ENCODE data around the gene COPS8.

COPS8 gene

DNA sequence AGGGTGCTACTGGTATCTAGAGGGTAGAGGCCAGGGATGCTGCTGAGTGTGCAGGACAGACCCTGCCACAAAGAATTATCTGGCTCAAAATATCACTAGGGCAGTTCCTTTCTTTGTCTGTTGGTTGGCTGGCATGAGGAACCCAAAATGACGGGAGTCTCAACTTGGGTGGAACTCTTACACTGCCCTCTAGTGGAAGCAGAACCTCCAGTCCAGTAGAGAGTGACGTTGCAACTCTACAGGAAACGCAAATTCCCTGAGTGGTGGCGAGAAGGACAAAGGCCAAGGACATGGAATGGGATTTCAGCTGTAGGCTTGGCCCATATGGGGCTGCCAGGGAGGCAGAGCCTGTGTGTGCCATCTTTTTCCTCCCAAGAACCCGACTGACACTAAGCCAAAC is 47.1 kb downstream of the COPS8 start:
- no peak for DNase-seq

DNA sequence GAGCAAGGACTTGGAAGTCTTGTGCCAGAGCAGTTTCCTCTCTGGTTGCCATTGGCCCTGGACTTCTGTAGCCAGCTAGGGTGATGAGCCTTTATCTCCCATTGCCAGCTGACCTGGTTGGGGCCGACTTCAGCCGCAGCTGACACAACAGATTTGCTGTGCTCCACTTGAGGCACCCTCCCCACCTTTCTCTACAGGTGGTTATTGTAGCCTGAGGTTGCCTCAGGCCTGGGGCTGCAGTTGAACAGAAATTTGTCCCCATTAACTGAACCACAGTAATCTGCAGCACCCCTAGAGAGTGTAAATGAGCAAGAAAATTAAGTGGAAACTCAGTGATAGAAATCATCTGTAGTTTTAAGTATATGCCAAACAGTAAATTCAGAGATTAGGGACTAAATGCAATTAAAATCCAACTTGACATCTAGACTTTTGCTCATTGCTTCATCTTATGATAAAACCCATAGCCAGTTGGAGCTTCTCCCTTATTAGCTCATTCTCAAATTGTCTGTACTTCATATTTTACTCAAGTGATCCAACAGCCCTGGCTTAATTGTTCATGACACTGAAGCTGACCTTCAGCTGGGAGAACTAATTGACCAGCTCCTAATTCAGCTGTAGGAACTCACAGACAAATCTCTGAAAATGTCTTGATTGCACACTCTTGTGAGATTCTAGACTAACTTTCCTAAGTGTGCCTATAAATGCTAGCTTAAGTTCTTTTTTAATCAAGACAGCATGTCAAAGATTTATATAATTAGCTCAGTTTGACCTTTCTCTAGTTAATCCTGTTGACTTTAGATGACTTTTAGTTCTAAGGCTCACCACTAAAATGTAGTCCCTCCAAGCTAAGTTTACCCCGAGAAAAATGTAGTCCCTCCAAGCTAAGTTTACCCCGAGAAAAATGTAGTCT is 48.9 kb downstream of the COPS8 start:
- DNase-seq = no peak

DNA sequence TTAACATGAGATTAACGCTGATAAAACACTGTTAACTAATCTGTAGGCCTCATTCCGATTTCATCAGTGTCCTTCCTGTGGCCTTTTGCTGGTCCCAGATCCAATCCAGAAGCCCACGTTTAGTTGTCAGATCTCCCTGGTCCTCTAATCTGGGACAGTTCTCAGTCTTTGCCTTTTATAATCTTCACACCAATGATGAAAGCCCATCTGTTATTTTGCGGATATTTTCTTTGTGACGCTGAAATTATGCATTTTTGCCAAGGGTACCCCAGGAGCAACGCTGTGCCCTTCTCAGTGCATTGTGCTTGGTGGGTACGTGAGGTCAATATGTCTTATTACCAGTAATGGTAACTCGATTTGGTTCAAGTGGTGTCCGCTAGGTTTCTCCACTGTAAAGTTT is 51.1 kb downstream of the COPS8 start:
- no peak for DNase-seq

DNA sequence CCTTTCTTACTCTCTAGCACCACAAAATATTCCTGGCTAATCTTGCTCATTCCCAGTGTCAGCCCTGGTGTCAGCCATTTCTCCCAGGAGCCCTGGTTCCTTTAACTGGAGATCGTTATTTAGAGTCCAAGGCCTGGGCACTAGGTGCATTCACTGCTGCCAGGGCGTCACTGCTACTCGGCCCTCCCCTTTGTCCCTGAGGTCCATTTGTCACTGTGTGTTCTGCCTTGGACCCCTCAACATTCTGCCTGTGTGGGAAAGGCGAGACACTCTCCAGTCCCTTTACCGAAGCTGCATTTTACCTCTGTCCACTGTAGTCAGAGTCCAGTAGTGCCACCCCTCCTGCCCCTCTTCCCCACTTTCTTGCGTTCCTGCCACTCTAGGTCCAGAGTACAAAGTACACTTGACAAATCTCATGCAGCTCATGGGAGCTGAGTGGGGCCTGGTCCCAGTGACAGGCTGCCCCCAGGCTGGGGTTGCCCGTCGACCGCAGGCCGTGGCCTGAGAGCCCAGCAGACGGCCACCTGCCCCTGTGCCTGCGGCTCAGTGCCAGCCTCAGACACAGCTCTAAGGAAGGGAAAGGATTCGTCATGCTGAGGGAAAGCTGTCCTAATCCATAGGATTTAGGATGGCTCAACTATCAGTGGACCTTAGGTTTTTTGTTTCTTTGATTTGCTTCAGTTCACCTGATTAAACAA is 52.1 kb downstream of the COPS8 start:
- DNase-seq = no peak

DNA sequence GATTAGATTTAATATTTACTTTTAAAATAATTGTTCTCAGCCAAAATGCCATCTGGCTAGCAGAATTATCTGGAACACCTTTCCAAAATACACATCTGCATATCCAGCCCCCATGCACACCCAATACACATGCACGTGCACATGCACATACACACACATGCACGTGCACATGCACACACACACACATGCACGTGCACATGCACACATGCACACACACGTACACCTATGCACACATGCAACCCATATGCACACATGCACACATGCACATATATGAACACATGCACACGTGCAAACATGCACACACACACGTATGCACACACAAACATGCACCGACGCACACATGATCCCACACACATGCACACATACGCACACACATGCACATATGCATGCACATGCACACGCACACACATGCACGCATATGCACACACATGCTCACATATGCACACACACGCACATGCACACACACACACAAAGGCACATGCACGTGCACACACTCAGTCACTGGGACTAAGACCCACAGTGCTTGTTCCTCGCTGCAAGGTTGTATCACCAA is 53.5 kb downstream of the COPS8 start:
- no peak for DNase-seq

DNA sequence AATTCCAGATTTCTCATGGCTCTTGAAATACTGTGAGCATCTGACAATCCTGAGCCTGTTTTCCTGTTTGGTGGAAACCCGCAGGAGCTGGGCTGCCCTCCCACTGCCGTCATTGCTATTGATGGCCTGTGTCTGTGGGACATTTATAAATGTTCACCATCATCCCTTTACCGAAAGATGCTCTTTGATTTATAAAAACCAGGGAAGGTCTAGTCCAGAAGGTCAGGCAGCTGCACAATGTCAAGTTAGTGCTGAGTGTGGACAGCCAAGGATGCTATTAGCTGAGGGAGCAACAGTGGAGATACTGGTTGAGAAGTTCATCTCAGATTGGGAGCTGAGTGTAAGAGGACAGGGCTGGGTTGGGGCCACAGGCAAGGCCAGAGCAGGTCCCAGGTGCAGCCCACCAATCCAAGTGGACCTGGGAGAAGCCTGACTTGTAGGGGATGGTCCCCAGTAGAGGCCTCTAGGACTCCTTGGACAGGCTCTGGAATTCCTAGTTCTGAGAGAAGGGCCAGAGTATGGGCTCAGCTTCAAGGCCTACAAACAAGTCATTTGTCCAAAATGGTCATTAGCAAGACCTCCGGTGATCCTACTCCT is 55.1 kb downstream of the COPS8 start:
- DNase-seq = no peak

DNA sequence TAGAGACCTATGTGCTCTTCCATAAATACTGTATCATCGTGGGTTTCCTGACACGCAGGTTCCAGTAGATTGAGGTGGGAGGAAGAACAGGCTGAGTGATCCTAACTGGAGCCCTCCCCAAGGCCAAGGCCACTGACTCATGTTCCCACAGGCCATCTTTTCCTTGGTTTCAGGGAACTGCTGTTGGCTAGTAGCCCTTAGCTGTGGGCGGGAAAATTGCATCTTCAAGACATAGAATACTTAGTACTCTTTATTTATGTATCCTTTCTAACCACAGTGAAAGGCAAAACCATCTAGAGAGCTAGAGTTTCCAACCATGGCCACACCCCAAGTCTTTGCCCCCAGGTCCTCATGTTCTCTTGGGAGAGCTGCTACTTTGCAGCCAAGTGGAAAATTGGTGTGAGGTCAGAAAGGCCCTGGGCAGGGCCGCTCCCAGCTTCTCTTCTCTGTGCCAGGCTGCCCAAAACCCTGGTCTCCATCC is 55.9 kb downstream of the COPS8 start:
- no peak for DNase-seq

DNA sequence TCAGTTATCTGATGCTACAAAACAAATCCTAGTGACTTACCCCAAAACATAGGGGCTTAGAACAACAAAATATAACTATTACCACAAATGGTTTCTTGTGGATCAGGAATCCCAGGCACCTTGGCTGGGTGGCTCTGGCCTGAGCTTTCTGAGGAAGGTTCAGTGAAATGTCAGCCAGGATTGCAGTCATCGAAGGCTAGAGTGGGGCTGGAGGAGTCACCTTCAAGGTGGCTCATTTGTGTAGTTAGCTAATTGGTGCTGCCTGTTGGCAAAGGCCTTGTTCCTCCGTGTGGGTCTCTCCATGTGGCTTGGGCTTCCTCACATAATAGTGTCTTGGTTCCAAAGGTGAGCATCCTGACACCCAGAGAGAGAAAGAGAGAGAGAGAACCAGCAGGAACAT is 57.4 kb downstream of the COPS8 start:
- no peak for DNase-seq

DNA sequence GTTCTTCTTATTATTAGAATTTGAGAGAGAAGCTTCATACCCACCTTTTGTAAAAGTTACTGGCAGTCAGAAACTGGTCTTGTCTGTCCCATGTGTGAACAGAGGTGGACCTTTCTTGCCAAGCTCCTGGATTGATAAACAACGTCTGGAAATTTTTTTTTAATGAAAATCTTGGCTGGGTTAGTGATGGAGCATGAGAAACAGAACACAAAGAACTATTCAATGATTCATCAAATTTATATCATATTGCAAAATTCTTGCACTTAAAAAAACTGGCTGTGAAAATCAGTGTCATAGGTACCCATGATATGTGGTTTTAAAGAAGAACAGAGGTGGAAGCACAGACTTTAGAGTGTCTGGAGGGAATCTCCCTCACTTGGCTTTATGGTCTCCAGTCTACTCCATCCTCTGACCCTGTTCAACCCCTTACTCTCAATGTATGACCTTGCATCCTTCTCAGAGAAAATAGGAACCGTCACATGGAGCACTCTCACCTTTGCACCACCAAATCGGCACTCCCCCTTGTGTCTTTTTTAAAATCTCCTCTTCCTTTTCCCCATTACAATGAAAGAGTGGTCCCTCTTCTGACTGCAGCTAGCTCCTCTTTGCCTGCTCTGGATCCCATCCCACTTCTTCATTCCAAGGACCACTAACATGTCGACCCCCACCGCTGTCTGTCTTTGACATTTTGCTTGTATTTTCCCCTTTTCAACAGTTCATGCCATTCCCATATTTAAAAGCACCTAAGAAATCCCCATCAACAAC is 58.2 kb downstream of the COPS8 start:
- DNase-seq = no peak

DNA sequence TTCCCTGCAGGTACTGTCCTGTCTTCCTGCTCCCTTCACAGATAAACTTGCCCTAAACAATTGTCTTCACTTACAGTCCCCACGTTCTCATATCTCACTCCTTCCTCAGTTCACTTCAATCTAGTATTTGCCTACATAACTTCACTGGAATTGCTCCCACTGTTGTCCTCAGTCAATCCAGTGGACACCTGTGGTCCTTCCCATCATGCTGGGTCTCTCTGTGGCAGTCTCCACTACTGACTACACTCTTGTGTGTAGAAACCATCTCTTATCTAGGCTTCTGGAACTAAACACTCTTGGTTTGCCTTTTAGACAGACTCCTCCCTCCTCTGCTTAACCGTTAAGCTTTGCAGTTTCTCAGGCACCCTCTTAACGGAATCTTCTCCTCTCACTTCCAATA is 58.8 kb downstream of the COPS8 start:
- DNase-seq = no peak

DNA sequence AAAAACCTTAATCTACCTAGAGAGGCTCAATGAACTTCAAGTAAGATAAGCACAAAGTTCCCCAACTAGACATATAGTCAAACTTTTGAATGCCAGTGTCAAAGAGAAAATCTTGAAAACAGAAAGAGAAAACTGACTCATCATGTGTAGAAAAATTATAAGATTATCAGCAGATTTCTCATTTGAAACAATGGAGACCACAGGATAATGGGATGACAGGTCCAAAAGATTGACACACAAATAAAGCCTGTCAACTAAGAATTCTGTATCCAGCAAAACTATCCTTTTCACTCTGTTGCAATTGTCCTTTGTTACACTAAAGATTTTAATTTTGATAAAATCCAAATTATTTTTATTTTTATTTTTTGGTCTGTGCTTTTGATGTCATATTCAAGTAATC is 61.6 kb downstream of the COPS8 start:
- DNase-seq = no peak

DNA sequence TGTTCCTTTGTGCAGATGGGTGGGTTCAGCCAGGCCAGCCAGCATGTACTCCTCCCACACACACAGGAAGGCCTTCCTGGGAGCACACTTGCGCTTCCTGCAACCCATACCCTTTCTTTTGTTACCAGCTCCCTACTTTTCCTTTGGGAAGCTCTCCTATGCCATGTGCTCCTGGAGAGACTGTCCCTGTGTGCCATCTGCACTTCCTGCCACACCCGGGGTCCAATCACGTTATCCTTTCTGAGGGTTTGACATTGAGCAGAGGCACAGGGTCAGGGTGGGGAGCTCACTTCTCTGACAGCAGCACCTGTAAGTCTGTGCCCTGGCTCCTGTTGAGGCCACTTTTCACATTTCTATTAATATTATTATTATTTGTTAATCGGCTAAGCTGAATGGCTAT is 62.9 kb downstream of the COPS8 start:
- DNase-seq = no peak

DNA sequence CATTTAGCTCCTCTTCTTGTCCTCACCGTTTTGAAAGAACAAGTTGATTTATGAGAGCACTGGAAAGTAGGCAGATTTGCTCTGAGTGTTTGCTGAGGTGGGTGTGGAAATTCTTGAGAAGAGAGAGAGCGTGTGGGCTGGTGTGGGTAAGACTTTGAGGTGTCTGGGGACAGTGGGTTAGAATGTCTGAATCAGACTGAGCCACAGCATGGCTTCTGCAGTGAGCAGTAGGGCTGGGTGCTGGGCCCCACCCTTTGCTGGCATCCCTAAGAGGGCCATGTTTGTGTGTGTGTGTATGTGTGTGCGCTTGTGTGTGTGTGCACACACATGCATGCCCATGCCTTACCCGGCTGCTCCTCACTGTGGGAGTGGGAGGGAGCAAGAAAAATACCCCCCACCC is 63.7 kb downstream of the COPS8 start:
- no peak for DNase-seq
